GM18909 (cell line): ENCODE data around the gene FGF14.
"Not testable (repeated sequence)": the region's sequence is repeated elsewhere in the genome, so short reads cannot be mapped to it uniquely, and the experiment has no call there.

Experiments used
- ATAC-seq: cut with Tn5 transposase; IDR thresholded peaks from one replicate; pipeline ENCODE4 v1.9.1; 2021; ENCODE audit warnings: mild to moderate bottlenecking; ENCODE audit not compliant: unreplicated experiment, poor library complexity

Gene FGF14

DNA sequence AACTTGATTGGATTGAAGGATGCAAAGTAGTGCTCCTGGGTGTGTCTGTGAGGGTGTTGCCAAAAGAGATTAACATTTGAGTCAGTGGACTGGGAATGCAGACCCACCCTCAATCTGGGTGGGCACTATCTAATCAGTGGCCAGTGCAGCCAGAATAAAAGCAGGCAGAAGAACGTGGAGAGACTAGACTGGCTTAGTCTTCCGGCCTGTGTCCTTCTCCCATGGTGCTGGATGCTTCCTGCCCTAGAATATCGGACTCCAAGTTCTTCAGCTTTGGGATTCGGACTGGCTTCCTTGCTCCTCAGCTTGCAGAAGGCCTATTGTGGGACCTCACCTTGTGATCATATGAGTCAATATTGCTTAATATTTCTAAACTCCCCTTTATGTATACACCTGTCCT lies 564.1 kb downstream of the FGF14 start:
- not testable (repeated sequence) for ATAC-seq

DNA sequence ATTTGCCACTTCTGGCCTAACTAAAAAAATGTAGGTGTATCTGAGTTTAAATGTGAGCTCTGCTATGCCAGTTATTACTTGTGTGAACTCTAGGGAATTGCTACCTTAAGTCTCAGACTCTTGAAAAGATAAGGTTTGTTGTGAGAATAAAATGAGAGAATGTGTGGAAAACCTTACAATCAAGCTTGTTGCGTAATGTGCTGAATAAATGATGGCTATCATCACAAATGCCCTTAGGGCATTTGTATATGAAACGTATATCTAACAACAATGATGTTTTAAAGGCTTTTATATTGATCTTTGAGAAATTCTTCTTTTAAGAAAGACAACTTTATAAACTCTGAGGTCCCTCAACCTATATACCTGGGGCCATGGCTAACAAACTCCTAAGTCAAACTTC lies 564.6 kb downstream of the FGF14 start:
- ATAC-seq = no peak

- no peak for ATAC-seq
Measured at GRCh38 chr13:101835920-101836319, 565.9 kb downstream of the FGF14 start.

GRCh38 chr13:101833671-101834070 lies 568.2 kb downstream of the FGF14 start:
- no peak for ATAC-seq

DNA sequence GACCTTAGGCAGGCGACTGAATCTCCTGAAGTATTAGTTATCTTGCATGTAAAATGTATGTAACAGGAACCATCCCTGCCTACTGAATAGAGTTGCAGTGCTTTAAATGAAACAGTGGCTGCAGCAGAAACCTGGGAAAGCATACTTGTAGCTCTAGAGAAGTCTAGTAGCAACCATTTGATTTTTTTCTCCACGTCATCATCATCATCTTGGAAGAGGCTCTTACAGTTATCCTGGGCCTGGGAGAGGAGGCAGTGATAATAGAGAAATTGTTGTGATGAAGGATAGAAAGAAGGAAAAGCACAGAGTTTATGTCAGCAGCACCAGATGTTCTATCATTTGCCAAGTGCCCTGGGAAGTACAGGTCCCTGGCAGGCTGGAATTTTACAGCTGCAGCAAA lies 571.8 kb downstream of the FGF14 start:
- no peak for ATAC-seq

GRCh38 chr13:101829484-101829883 lies 572.4 kb downstream of the FGF14 start:
- ATAC-seq = no peak

DNA sequence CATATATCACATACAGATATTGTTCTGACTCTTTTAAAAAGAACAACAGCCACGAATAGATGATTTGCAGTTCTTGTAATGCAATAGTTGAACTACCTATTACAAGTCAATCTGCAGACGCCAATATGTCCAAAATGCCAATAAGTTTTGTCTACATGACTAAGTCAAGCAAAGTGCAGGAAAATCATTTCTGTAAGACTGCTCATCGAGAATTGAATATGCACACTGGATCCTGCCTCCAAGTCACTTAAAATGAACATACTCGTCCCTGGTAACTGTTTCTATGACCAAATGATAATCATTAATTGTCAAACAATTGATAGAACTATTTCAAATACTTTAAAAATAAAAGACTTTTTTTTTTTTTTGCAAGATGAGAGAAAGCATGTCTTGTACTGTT lies 573.7 kb downstream of the FGF14 start:
- no peak for ATAC-seq

- no peak for ATAC-seq
Measured at GRCh38 chr13:101817898-101818297, 584.0 kb downstream of the FGF14 start.

- ATAC-seq = no peak
Measured at GRCh38 chr13:101811881-101812280, 590.0 kb downstream of the FGF14 start.

- no peak for ATAC-seq
Measured at GRCh38 chr13:101811284-101811839, 590.5 kb downstream of the FGF14 start.

DNA sequence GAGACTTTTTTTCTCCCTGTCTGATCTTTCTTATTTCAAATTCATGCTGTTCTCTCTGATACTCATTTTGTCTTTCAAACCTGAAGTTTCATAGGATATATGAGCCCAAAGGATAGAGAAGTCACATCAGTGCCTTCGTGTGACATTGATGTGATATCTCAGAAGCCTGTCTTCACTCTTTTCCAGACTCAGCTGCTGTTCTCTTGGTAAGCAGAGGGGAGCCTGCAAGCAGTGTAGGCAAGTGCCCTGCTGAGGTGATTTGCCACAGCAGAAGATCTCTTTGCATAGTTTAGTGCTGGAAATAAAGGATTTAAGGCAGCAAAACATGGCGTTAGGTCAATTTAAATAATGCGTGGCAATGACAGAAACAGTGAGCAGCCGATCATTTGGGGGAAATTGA lies 602.7 kb downstream of the FGF14 start:
- no peak for ATAC-seq

GRCh38 chr13:101798437-101798836 lies 603.4 kb downstream of the FGF14 start:
- ATAC-seq = no peak

GRCh38 chr13:101795460-101795859 lies 606.4 kb downstream of the FGF14 start:
- no peak for ATAC-seq

DNA sequence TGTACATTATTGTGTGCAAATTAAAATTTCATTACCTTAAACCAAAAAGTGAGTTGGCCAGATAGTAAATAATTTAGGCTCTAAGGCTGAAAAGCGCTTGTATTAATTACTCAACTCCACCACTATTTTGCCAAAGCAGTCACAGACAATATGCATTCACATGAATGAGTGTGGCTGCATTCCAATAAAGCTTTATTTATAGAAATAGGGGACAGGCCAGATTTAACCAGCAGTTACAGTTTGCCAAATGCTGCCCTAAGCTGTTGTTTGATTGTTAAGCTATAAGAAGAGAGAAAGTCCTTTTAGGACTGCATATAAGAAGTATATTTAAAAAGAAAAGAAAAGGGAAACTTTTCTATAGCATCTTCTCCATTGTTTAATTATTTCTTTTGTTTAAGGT lies 606.8 kb downstream of the FGF14 start:
- ATAC-seq = no peak

DNA sequence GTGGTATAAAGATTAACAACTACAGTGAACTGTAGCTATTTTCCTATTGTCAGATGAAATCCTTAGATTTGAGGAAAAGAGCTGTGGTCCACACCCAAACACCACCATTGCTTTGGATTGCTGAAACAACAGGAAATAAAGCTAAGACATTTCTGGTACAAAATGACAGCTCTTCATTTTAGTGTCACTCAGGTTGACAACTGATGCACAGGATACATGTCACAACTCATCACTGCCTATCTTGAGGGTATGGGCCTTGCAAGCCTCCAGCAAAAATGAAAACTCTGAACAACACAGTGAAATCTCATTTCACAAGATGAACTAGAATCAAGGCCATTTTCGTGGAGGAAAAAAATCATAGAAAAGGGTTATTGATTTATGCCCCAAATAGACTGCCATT lies 609.7 kb downstream of the FGF14 start:
- ATAC-seq = no peak

DNA sequence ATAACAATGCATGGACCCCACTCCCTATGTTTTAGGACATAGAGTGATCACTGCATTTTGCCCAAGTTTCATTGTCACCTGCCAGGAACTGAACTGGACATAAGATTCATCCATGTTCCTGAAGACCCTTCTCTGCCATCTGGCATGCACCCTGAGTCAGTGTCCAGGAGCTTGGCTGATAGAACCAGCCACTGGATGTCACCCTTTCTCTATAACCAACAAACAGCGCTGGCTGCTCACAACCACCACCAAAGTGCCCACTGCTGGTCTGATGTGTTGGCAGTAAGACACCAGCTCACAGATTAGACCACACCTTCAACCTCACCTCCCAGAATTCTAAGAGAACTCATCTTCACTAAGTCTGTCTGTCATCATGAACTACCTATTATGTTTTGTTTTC lies 616.0 kb downstream of the FGF14 start:
- ATAC-seq = no peak

- ATAC-seq = no peak
Measured at GRCh38 chr13:101784313-101784712, 617.5 kb downstream of the FGF14 start.

DNA sequence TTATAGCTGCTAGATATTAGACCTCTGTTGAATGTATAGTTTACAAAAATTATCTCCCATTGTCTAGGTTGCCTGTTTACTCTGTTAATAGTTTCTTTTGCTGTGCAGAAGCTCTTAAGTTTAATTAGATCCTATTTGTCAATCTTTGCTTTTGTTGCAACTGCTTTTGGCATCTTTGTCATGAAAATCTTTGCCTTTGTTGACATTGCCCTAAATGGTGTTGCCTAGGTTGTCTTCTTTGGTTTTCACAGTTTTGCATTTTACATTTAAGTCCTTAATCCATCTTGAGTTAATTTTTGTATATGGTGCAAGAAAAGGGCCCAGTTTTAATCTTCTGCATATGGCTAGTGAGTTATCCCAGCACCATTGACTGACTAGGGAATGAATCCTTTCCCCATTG lies 618.3 kb downstream of the FGF14 start:
- ATAC-seq = no peak

DNA sequence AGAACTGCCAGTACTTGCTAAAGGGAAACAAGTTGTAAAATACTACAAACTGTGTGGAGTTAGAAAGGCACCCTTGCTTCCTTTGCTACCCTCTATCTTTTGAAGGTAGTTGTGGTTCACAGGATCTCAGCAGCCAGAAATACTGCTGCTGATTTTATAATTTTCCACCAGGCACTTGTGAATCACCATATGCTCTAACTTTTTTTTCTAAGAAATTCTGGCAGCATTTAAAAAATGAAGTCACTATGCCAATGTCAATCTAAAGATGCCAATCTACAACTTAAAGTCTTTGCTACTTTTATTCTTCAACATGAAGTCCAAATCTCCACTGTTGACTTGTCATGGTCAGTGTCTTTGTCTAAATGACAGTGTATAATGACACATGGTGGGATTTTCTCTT lies 621.6 kb downstream of the FGF14 start:
- no peak for ATAC-seq

- ATAC-seq = no peak
Measured at GRCh38 chr13:101779147-101779546, 622.7 kb downstream of the FGF14 start.

DNA sequence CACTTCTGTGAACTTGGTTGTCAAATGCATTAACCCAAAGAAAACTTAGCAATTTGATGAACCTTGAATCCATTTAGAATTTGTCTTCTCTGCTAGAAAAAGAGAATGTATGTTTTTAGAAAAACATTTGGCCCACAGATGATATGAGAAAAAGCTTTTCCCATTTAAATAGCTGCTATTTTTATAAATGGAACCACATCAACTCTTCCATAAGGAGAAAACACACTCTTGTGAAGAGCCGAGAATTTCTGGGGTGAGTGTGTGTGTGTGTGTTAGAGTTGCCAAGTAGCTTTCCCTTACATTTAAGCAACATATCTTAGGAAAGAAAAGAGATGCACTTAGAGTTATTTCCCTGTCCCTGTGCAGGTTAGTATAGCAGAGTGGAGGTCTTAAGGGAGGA lies 626.6 kb downstream of the FGF14 start:
- no peak for ATAC-seq

- no peak for ATAC-seq
Measured at GRCh38 chr13:101774393-101774792, 627.5 kb downstream of the FGF14 start.

GRCh38 chr13:101773062-101773461 lies 628.8 kb downstream of the FGF14 start:
- ATAC-seq = no peak
